Loucy (cell line): Measurements from ENCODE around the gene IL20RB.

ENCODE experiments used
- H2AFZ ChIP-seq: fragments of 200-600 bp; sonication (generic); 2 replicates; pipeline ENCODE4 v1.6.0; 2016; ENCODE audit warnings: antibody characterized with exemption, mild to moderate bottlenecking, low read length, moderate library complexity
- H3F3A ChIP-seq: fragments of 200-600 bp; 2 replicates; pipeline ENCODE4 v1.6.0; 2016; ENCODE audit warnings: antibody characterized with exemption, low read depth, mild to moderate bottlenecking
- H3K27me3 ChIP-seq: fragments of 200-600 bp; sonication (generic); 2 replicates; pipeline ENCODE4 v1.6.1; 2014; ENCODE audit warnings: low read length, mild to moderate bottlenecking; ENCODE audit not compliant: insufficient read depth, poor library complexity, severe bottlenecking
- H3K36me3 ChIP-seq: fragments of 200-600 bp; sonication (generic); 2 replicates; pipeline ENCODE4 v1.6.1; 2016; ENCODE audit warnings: low read length; ENCODE audit not compliant: insufficient read depth
- H3K4me1 ChIP-seq: fragments of 200-600 bp; sonication (generic); 2 replicates; pipeline ENCODE4 v1.5.1; 2014; ENCODE audit warnings: low read length, mild to moderate bottlenecking; ENCODE audit not compliant: insufficient read depth, poor library complexity, severe bottlenecking
- H3K4me2 ChIP-seq: fragments of 200-600 bp; sonication (generic); 2 replicates; pipeline ENCODE4 v1.6.0; 2014; ENCODE audit warnings: antibody characterized with exemption, low read length, low read depth, mild to moderate bottlenecking; ENCODE audit not compliant: poor library complexity, severe bottlenecking
- H3K4me3 ChIP-seq: fragments of 200-600 bp; sonication (generic); 2 replicates; pipeline ENCODE4 v1.5.1; 2014; ENCODE audit warnings: low read length, mild to moderate bottlenecking, mixed read lengths; ENCODE audit not compliant: poor library complexity, severe bottlenecking
- H3K79me2 ChIP-seq: fragments of 200-600 bp; sonication (generic); 2 replicates; pipeline ENCODE4 v1.6.1; 2014; ENCODE audit warnings: low read length; ENCODE audit not compliant: insufficient read depth
- H3K9ac ChIP-seq: fragments of 200-600 bp; sonication (generic); 2 replicates; pipeline ENCODE4 v1.6.0; 2014; ENCODE audit warnings: mild to moderate bottlenecking, low read depth, low read length, moderate library complexity; ENCODE audit not compliant: poor library complexity, severe bottlenecking
- H3K9me2 ChIP-seq: fragments of 200-600 bp; sonication (generic); replicated peaks from 2 replicates; pipeline ENCODE4 v1.6.1; 2016; ENCODE audit warnings: low read depth, low read length, mixed read lengths
- H3K9me3 ChIP-seq: fragments of 200-600 bp; sonication (generic); 2 replicates; pipeline ENCODE4 v1.6.1; 2014; ENCODE audit warnings: mild to moderate bottlenecking, antibody characterized with exemption, low read length, low read depth; ENCODE audit not compliant: insufficient read depth
- H4K20me1 ChIP-seq: fragments of 200-600 bp; sonication (generic); 2 replicates; pipeline ENCODE4 v1.6.0; 2014; ENCODE audit warnings: antibody characterized with exemption, low read length, mild to moderate bottlenecking; ENCODE audit not compliant: insufficient read depth, poor library complexity, severe bottlenecking
- EZH2phosphoT487 ChIP-seq: fragments of 200-600 bp; IDR thresholded peaks from 2 replicates; pipeline ENCODE4 v1.6.1; 2018; ENCODE audit warnings: antibody characterized with exemption, mild to moderate bottlenecking, moderate library complexity, borderline replicate concordance
- TF ChIP-seq, protein P1 (sequence below): fragments of 200-600 bp; sonication (generic); conservative IDR thresholded peaks from 2 replicates; pipeline ENCODE4 v1.5.1; 2014; ENCODE audit warnings: mild to moderate bottlenecking, antibody characterized with exemption, low read length

The IL20RB gene, protein sequence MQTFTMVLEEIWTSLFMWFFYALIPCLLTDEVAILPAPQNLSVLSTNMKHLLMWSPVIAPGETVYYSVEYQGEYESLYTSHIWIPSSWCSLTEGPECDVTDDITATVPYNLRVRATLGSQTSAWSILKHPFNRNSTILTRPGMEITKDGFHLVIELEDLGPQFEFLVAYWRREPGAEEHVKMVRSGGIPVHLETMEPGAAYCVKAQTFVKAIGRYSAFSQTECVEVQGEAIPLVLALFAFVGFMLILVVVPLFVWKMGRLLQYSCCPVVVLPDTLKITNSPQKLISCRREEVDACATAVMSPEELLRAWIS

GRCh38 chr3:136957751-136958288 is at the start of gene IL20RB:
Gene IL20RB, plus strand, starts transcription at chr3:136957983. Its CDS starts 131 bp downstream, at chr3:136958114.
- Histone ChIP-seq H3K9me3 (no peaks in the 10 kb centered on the region), H3F3A (no peaks in the 10 kb centered on the region), H3K4me3 (no peak within 1 kb of the TSS), H3K9ac (no peak within 1 kb of the TSS), H3K9me2 (no peaks in the 10 kb centered on the region), H3K4me1 (no peaks in the 10 kb centered on the region), H3K4me2 (no peak within 1 kb of the TSS), H3K36me3 (peaks cover 2% of the 10 kb centered on the region; the same call in 1 of the 2 replicates), H2AFZ (no peak within 1 kb of the TSS), H4K20me1 (no peaks in the 10 kb centered on the region), H3K79me2 (no peaks in the 10 kb centered on the region), H3K27me3 (no peaks in the 10 kb centered on the region)
- no peak for TF ChIP-seq EZH2phosphoT487

DNA sequence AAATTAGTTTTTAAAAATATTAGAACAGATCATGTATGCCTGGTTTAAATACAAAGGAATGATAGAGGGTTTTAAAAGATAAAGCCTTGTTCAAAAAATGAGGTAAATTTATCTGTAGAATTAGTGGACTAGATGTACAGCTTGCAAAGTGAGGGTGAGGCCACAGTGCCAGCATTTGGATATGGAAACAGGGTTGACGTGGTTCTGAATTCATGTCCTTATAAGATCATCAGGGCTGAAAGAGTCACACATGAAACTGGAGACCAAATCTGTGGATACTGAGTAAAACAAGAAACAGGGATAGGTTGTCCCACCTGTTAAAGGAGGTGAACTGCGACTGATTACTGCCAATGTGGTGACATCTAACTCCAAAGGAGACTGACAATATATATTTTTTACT is 49.5 kb upstream of the IL20RB start:
- H3K27me3 ChIP-seq, result no peaks in the 10 kb centered on the region
- no peak overlapping the region for H3K4me2 ChIP-seq
- peaks cover 5% of the 10 kb centered on the region; the same call in 1 of the 2 replicates for H3F3A ChIP-seq
- H3K79me2 ChIP-seq, result peaks cover 100% of the 10 kb centered on the region
- H3K36me3 ChIP-seq, result peaks cover 13% of the 10 kb centered on the region; the same call in 1 of the 2 replicates
- no peak overlapping the region for H3K9ac ChIP-seq
- no peaks in the 10 kb centered on the region for H3K9me2 ChIP-seq
- H4K20me1 ChIP-seq, result peaks cover 64% of the 10 kb centered on the region
- H2AFZ ChIP-seq, result no peak overlapping the region
- peaks cover 17% of the 10 kb centered on the region; the same call in 1 of the 2 replicates for H3K9me3 ChIP-seq
- peaks cover 64% of the 10 kb centered on the region for H3K4me1 ChIP-seq
- no peak for TF ChIP-seq EZH2phosphoT487
- TF ChIP-seq, protein P1, sequence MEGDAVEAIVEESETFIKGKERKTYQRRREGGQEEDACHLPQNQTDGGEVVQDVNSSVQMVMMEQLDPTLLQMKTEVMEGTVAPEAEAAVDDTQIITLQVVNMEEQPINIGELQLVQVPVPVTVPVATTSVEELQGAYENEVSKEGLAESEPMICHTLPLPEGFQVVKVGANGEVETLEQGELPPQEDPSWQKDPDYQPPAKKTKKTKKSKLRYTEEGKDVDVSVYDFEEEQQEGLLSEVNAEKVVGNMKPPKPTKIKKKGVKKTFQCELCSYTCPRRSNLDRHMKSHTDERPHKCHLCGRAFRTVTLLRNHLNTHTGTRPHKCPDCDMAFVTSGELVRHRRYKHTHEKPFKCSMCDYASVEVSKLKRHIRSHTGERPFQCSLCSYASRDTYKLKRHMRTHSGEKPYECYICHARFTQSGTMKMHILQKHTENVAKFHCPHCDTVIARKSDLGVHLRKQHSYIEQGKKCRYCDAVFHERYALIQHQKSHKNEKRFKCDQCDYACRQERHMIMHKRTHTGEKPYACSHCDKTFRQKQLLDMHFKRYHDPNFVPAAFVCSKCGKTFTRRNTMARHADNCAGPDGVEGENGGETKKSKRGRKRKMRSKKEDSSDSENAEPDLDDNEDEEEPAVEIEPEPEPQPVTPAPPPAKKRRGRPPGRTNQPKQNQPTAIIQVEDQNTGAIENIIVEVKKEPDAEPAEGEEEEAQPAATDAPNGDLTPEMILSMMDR, result no peak
- no peak overlapping the region for H3K4me3 ChIP-seq

GRCh38 chr3:136909187-136909586 is 48.6 kb upstream of the IL20RB start:
- Histone ChIP-seq H3K36me3 (peaks cover 13% of the 10 kb centered on the region; the same call in 1 of the 2 replicates), H3K4me2 (peak overlapping the region; percentile 59), H3K9me3 (peaks cover 12% of the 10 kb centered on the region; the same call in 1 of the 2 replicates), H2AFZ (no peak overlapping the region), H4K20me1 (peaks cover 64% of the 10 kb centered on the region), H3K9ac (no peak overlapping the region), H3K79me2 (peaks cover 100% of the 10 kb centered on the region), H3F3A (peaks cover 5% of the 10 kb centered on the region; the same call in 1 of the 2 replicates), H3K4me1 (peaks cover 69% of the 10 kb centered on the region), H3K9me2 (no peaks in the 10 kb centered on the region), H3K27me3 (no peaks in the 10 kb centered on the region), H3K4me3 (no peak overlapping the region)
- no peak for TF ChIP-seq EZH2phosphoT487
- TF ChIP-seq, protein P1, result no peak
